OCI-LY3 (cell line): ENCODE results near the gene OR10K1.

Experiments
- EZH2phosphoT487 ChIP-seq: fragments of 200-600 bp; shearing (Covaris generic); IDR thresholded peaks from 2 replicates; pipeline ENCODE4 v1.6.1; 2018; ENCODE audit warnings: antibody characterized with exemption, mixed run types, low read depth
- TF ChIP-seq, protein P1 (sequence below): fragments of 200-600, 300-600 bp; sonication (generic); IDR thresholded peaks from 2 replicates; pipeline ENCODE4 v1.5.1; 2014; ENCODE audit warnings: antibody characterized with exemption, low read length, low read depth

DNA sequence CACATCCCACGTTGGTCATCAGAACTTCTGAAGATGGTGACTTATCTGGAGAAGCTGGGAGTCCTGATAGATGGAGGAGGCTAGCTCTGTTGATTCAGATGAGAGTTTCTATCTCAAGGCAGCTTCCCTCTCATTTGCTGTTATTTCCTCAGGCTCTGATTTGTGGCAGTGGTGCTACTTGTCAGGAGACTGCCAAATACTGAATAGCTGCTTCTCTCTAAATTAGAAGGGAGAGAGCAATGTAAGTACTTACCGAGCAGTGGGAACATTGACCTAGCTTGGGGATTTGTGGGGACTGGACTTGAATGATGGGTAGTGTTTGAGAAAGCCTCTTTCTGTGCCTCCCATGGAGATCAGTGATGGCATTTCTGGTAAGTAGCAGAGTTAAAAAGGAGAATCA lies at the start of gene OR10K1:
- TF ChIP-seq, protein P1, sequence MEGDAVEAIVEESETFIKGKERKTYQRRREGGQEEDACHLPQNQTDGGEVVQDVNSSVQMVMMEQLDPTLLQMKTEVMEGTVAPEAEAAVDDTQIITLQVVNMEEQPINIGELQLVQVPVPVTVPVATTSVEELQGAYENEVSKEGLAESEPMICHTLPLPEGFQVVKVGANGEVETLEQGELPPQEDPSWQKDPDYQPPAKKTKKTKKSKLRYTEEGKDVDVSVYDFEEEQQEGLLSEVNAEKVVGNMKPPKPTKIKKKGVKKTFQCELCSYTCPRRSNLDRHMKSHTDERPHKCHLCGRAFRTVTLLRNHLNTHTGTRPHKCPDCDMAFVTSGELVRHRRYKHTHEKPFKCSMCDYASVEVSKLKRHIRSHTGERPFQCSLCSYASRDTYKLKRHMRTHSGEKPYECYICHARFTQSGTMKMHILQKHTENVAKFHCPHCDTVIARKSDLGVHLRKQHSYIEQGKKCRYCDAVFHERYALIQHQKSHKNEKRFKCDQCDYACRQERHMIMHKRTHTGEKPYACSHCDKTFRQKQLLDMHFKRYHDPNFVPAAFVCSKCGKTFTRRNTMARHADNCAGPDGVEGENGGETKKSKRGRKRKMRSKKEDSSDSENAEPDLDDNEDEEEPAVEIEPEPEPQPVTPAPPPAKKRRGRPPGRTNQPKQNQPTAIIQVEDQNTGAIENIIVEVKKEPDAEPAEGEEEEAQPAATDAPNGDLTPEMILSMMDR, result no peak
- no peak for TF ChIP-seq EZH2phosphoT487
